Purkinje cell (primary cell): Measurements from ENCODE around the gene SCO2. TPM values are rescaled to one million over a fixed set of nuclear protein-coding genes. Genes with fewer than 3 reads are reported as not detected.

Source experiments
- polyA plus RNA-seq: library from polyadenylated mRNA; unstranded; fragments of >200 nt; fragmentation: Nextera tagmentation; gene quantifications from 2 replicates; pipeline ENCODE4 v1.2.1, GENCODE V29; 2014

The SCO2 gene, protein sequence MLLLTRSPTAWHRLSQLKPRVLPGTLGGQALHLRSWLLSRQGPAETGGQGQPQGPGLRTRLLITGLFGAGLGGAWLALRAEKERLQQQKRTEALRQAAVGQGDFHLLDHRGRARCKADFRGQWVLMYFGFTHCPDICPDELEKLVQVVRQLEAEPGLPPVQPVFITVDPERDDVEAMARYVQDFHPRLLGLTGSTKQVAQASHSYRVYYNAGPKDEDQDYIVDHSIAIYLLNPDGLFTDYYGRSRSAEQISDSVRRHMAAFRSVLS
- not detected in 2 replicates for polyA plus RNA-seq

DNA sequence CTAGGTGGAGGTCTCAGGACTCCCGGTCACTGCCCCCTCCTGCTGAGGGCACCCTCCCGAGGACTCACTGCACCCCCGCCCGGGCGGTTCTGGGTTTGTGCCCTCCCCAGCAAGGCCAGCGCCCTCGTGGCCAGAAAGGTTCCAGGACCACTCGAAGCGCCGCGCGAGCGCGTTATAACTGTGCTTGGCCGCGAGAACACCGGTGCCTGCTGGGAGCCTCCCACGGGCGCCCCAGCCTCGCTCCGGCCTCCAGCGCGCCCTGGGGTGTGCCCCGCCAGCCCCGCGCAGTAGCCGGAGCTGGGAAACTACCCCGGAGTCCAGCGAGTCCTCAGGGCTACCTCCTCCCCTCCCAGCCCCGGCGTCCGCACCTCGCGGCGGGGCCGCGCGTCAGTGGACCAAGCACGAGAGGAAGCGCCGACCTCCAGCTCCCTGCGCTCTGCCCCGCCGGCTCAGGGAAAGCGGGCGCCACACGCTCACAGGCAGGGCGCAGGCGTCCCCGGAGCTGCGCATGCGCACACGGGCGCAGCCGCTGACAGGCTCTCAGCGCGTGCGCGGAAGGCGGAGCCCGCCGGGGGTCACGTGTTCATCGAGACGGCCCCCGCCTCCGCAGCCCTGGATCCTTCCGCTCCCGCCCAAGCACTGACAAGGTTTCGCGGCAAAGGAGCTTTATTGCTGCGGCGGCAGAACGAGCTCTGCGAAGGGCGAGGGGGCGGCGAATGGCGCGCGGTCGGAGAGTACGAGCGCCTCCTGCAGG lies at the start of gene SCO2:
TSS of gene SCO2 (minus strand) at position 495 of the 754 bp plus-strand sequence. CDS start 1,187 bp downstream, outside the sequence.

DNA sequence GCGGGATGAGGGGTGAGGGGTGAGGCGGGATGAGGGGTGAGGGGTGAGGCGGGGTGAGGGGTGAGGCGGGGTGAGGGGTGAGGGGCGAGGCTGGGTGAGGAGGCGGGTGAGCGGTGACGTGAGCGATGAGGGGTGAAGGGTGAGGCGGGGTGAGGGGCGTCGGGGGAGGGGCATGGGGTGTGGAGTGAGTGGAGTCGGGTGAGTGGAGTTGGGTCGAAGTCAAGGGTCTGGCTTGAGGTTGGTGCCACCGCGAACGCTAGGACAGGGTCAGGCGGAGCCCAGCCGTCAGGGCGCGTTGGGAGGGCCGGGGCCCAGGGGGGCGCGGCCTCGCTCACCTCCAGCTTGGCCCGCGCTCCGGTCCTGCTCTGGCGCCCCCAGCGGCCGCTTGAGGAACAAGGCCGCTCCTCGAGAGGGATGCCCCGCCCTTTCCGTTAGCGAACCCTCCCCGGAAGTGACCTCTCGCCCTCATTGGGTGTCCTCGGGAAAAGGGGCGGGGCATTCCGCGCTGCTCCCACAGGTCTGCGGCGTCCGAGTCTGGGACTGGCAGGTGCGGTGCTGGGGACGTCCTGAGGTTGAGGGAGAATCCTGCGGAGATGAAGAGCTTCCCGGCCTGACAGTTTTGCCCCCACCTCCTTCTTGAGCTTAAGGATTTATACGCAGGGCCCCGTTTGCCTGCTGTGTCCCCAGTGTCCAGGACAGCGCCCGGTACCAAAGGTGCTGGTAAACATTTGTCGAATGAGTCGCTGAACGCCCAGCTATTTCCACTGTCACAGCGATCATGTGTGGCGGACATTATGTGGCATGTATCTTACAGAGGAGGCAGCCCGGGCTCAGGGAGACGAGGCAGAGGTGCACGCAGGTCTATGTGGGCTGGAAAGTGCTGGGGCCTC lies 37.4 kb upstream of the SCO2 start, which contains the start of gene SYCE3:
TSS of gene SYCE3 (minus strand) at position 397 of the 890 bp plus-strand sequence. CDS start 6,514 bp downstream, outside the sequence.

DNA sequence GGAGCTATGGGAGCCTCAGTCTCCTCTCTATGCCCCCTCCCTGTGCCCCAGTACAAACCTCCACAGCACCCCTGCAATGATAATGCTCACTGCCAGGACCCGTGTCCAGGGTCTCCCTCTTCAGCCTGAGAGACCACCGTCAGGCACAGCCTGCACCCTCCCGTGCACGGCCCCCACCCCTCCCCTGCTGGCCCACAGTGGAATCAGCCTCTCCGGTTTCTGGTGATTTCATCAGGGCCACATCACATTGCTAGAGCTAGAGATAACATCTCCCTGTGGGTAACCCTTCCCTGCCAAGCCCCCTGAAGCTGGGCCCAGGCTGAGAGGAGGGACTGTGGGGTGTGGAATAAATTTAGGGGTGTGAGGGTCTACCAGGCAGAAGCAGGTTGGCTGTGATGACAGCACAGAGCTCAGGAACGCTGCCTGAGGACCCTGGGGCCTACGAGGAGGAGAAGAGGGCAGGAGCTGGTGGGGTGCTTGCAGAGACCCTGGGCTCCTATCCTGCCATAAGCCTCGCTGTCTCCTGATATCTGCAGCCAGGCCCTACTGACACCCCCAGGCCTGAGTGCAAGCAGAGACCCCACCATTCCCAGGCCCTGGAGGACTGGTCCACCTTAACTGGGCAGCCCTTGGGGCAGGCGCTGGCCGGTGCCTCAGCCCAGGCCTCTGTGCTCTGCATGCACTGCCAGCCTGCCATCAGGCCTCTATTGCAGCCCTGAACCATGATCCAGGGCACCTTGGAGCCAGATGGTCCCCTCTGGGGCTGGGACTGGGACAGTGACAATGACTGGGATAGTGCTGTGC lies 20.3 kb upstream of the SCO2 start, which contains the start of gene KLHDC7B:
TSS of gene KLHDC7B (plus strand) at position 378 of the 804 bp plus-strand sequence. CDS start at position 723, 345 bp downstream.

DNA sequence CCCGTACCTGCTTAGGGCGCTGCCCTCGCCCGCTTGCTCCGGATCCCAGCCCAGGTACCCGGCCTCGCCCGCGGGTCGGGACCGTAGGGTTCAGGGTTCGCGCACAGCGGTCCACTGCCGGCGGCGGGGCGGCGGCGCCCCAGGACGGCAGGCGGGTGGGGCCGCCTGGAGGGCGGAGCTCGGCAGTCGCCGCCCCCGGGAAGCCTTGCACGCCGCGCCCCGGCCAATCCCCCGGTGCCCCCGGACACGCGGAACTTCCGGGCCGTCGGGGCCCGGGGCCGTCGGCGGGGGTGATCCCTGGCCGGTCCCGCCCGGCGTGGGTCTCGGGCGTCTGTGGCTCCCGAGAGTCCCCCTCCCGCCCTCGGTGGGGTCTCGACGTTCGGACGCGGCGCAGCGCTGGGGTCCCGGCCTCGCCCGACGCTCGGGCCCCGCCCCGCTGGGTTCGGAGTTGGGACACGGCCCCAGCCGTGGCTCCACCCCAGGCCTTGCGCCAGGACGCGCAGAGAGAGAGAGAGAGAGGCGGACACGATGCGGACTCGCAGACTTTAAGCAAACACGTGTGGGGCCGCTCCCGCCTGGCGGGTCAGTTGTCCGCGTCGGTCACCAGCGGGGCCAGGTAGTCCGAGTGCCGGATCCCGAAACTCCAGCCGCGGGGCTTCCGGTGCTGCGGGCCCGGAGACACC lies 4.6 kb upstream of the SCO2 start, which contains the start of gene TYMP:
TSS of gene TYMP (minus strand) at position 116 of the 683 bp plus-strand sequence. CDS start 303 bp downstream, outside the sequence.

DNA sequence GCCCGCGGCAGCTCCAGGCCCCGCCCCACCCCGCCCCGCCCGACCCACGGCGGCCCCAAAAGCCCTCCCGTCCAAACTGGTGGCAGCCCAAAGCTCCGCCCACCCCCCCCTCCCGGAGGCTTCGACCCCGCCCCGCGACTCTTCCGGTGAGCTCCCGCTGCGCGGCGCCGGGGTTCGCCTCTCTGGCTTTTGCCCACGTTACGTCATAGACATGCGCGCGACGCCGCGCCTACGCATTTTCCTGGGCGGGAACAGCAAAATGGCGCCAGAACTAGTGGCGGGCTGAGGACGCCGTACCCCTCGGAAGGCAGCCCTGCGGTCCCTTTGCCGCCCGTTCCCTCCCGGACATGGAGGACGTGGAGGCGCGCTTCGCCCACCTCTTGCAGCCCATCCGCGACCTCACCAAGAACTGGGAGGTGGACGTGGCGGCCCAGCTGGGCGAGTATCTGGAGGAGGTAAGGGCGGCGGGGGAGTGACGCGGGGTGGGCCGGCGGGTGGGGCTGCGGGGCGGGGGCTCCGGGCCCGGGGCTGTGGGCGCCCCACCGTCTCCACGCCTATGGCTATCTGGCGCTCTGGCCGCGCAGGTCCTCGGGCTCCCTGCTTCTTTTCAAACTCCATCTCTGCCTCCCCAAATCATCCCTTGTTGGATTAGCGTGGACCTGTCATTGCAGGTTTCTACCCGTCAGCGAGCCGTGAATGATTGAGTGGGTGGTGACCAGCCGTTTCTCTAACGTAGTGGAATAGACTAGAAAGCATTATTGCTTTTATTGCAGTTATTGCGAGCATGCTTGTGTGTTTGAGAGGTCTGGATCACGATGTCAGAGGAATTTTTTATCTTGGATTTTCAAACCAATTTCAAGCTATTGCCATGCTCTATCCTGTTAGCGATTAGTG lies 17.2 kb downstream of the SCO2 start, which contains the start of gene NCAPH2:
TSS of gene NCAPH2 (plus strand) at position 234 of the 894 bp plus-strand sequence. CDS start at position 348, 114 bp downstream.

DNA sequence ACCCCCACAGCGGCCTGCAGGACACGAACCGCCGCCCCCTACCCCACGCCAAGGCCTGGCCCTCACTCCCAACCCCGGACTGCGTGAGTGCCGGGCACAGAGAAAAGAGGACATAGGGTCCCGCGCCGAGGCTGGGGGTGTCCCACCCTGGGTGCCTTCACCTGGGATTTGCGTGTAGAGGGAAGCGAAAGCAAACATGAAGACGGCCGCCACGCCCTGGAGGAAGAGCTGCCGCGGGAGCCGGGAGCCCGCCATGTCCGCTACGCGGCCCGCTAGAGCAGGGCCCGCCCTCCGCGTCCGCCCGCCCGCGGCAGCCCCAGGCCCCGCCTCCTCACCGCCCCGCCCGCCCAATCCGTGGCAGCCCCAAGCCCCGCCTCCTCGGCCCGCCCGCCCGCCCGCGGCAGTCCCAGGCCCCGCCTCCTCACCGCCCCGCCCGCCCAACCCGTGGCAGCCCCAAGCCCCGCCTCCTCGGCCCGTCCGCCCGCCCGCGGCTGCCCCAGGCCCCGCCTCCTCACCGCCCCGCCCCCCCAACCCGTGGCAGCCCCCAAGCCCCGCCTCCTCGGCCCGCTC lies 17.9 kb downstream of the SCO2 start, which contains the start of gene LMF2:
TSS of gene LMF2 (minus strand) at position 282 of the 570 bp plus-strand sequence. CDS start at position 255, 27 bp downstream.

DNA sequence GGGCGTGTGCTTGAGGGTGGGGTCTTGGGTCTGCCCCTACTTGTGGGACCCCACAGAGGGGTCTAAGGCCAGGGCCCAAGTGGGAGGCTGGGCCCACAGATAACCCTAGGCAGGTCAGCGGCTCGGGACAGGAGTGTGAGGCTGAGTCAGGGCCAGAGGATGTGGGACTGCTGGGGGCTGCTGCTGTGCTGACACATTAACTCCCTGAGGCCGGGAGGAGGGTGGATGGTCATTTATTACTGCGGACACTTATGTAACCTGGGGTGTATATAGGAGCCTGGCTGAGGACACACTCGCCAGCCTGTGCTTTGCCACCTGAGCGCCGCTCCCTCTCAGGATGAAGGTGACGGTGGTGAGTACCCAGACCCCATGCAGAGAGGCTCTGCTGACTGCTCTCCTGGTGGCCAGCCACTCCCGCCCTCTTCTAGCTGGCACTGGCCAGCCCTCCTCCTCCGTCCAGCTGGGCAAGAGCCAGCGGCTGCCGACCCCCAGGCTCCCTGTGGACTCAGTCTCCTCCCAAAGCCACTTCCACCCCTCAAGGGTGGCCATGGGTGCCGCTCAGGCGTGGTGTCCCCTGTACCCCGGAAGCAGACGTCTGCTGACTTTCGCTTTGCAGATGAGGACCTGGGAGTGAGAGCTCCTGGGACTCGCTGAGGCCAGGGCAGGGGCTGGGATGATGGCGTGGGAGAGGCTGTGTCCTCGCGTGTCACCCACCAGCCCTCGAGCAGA lies 38.7 kb downstream of the SCO2 start, which contains the start of gene MIOX:
TSS of gene MIOX (plus strand) at position 299 of the 729 bp plus-strand sequence. CDS start at position 338, 39 bp downstream.

DNA sequence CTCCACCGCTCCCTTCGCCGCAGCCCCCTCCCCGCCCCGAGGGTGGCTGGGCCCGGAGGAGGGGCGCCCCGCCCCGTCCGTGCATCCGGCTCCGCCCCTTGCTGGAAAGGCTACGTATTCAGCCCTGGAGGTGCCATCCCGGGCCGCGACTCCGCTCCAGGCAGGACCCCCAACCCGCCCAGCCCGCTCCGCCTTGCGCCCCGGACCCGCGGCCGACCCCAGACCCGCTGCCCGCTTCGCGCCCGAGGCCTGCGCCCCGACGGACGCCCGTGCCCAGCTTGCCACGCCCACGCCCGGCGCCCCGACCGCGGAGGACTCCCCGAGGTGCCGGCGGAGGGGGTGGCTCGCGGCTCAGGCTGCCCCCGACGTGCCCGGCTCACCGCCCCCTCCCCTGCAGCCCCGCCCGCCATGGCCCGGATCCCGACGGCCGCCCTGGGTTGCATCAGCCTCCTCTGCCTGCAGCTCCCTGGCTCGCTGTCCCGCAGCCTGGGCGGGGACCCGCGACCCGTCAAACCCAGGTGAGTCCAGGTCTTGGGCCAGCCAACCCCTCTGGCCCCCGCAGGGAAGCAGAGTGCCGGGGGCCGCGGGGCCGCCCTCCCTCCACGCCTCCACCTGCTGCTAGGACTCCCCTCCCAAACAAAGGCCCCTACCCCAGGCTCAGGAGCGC lies 43.8 kb downstream of the SCO2 start, which contains the start of gene ADM2:
TSS of gene ADM2 (plus strand) at position 104 of the 667 bp plus-strand sequence. CDS start at position 409, 305 bp downstream.

DNA sequence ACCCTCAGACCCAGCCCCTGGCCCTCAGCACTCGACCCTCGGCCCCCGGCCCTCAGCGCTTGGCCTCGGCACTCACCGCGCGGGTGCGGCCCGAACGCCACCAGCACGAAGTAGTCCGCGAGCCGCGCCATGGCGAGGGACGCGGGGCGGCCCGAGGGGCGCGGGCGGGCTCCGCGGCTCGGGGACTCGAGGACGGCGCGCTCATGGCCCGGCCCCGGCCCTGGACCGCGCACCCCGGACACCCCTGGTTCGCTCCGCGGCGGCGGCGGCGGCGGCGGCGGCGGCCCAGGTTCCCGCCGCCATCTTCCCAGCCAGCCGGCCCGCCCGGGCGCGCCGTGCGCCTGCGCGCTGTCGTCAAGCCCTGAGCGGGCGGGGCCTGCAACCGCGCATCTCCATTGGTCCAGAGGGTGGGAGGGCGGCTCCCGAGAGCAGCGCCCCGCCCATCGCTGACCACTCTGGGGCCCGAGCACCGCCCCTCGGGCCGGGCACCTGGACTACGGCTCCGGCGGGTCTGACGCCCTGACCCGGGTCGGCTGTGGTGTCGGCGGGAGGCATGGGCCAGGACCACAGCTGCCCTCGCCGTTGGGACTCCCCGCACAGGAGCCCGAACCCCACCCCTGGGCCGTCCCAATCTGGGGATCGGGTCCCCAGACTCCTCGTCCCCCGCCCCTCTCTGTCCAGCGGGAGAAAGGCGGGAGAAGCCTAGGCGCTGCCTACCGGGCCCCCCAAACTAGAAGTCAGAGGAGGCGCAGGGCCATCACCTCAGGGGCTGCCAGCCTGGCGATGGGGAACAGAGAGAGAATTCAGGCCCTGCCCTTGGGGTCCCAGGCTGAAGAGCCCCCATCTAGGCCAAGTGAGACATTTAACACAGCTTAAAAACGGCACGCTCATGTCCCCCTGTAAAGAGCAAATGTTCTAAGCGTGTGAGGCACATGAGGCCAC lies 50.4 kb downstream of the SCO2 start, which contains the start of gene SBF1:
TSS of gene SBF1 (minus strand) at position 326 of the 942 bp plus-strand sequence. CDS start at position 131, 195 bp downstream.

Other genes with a start within 250 kb of the SCO2 start
- gene PLXNB2, start 218.0 kb downstream of the SCO2 start, polyA plus RNA-seq, result 0.84 and 0.95 TPM in 2 replicates
- 1.9 and 2.6 TPM in 2 replicates for gene DENND6B, start 198.6 kb downstream of the SCO2 start, polyA plus RNA-seq
- 1.7 and 2.1 TPM in 2 replicates for gene PPP6R2, start 182.3 kb downstream of the SCO2 start, polyA plus RNA-seq
- 0.35 and 0.56 TPM in 2 replicates for gene SBF1, start 50.6 kb downstream of the SCO2 start, polyA plus RNA-seq
- not detected in 2 replicates for gene ADM2, start 44.1 kb downstream of the SCO2 start, polyA plus RNA-seq
- gene MIOX, start 38.7 kb downstream of the SCO2 start, polyA plus RNA-seq, result not detected in 2 replicates
- 0.59 and 1.1 TPM in 2 replicates for gene LMF2, start 17.9 kb downstream of the SCO2 start, polyA plus RNA-seq
- gene NCAPH2, start 17.4 kb downstream of the SCO2 start, polyA plus RNA-seq, result 3.5 and 3.7 TPM in 2 replicates
- gene TYMP, start 4.4 kb upstream of the SCO2 start, polyA plus RNA-seq, result not detected in 2 replicates
- gene KLHDC7B, start 20.3 kb upstream of the SCO2 start, polyA plus RNA-seq, result 0.08 TPM in 1 of 2 replicates, not detected in the other
- 30.9 and 43.1 TPM in 2 replicates for gene SYCE3, start 37.3 kb upstream of the SCO2 start, polyA plus RNA-seq
- gene CPT1B, start 52.8 kb upstream of the SCO2 start, polyA plus RNA-seq, result 0.88 and 1.2 TPM in 2 replicates
- 23.5 and 35.9 TPM in 2 replicates for gene CHKB, start 57.3 kb upstream of the SCO2 start, polyA plus RNA-seq
- 5.1 and 5.8 TPM in 2 replicates for gene MAPK8IP2, start 75.2 kb upstream of the SCO2 start, polyA plus RNA-seq
- gene ARSA, start 102.6 kb upstream of the SCO2 start, polyA plus RNA-seq, result 1.0 and 5.5 TPM in 2 replicates
- 0.43 and 0.65 TPM in 2 replicates for gene SHANK3, start 147.2 kb upstream of the SCO2 start, polyA plus RNA-seq
- not detected in 2 replicates for gene ACR, start 212.6 kb upstream of the SCO2 start, polyA plus RNA-seq